Measurements from ENCODE around the gene VENTX. TPM values are rescaled to one million over a fixed set of nuclear protein-coding genes. Genes with fewer than 3 reads are reported as not detected.

The VENTX gene
- total and polyA plus RNA-seq, 10 of the 15 experiments (the other 5 are each of a cell fraction or from before 2014, with no cell fraction given) = 0.05 TPM; not detected in 9

DNA sequence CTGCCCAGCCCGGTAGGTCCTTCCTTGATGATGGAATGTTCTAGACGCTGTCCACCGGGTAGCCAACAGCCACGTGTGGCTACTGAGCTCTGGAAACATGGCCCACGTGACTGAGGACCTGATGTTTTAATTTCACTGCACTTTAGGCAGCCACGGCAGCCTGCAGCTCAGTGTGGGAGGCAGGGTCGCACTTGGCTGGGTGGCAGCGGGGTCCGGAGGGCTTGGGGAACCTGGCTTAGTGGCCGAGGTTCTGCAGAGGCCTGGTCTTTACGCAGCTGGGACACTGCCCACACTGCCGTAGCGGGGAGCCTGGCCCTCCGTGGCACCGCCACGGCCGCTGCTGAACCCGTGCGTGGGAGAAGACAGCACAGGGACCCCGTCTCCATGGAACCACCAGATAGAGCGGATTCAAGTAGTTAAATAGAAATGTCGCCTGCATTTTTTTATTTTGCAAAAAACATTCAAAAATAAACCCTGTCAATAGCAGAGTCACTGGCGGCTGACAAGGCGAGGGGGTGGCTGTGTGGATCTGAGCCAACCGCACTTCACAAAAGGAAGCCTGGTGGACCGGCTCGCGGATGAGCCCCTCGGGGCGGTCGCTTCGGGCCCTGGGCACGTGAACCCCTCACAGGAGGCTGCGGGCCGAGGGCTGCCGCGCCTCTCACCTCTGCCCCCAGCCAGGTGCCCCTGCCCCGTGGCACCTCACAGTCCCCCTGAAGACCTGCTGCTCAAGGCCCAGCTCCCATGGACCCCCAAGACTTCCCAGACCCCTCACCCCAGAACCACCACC, 33.2 kb upstream of the VENTX start (continued):
- no peak for TF ChIP-seq SRF (IDR thresholded peaks at IDR 0.05; ENCODE audit: low read depth in 2 of 2, low read length in 2 of 2)
- TF ChIP-seq IKZF1 (conservative IDR thresholded peaks at IDR 0.05) = no peak
- no peak for TF ChIP-seq ZSCAN29 (IDR thresholded peaks at IDR 0.05)
- TF ChIP-seq, protein P1, sequence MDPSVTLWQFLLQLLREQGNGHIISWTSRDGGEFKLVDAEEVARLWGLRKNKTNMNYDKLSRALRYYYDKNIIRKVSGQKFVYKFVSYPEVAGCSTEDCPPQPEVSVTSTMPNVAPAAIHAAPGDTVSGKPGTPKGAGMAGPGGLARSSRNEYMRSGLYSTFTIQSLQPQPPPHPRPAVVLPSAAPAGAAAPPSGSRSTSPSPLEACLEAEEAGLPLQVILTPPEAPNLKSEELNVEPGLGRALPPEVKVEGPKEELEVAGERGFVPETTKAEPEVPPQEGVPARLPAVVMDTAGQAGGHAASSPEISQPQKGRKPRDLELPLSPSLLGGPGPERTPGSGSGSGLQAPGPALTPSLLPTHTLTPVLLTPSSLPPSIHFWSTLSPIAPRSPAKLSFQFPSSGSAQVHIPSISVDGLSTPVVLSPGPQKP (IDR thresholded peaks at IDR 0.05; ENCODE audit: low read depth, low read length) = no peak

DNA sequence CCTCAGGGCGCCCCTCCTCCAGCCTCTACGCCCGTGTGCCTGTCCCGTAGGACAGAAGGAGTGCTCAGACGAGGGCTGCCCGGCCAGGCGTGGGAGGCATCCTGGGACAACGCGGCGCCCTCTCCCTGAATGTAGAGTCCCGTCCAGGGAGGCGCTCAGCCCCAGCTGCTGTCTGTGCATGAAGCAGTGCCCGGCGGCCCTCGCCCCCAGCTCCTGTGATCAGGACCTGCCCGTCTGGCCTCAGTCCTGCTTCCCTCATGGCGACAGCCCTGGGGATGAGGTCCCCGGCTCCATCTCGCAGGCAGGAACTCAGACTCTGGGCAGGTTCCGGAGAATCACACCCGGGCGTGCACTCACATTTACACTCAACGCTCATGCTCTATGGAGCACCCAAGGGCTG, 32.5 kb upstream of the VENTX start:
- intact Hi-C loops (cut with micrococcal nuclease; ENCODE audit: unreplicated experiment) (no loop called here), in situ Hi-C loops (cut with MboI) (no loop called here)
- no peaks in the 10 kb centered on the region for H3K36me3 ChIP-seq (ENCODE audit: control insufficient read depth in 2 of 2, insufficient read depth in 2 of 2, low read length in 1 of 2)
- no peak overlapping the region for H3K27ac ChIP-seq (ENCODE audit: control insufficient read depth, insufficient read depth)
- no TSS peak for BruUV-seq (replicated peaks)
- no peak for ATAC-seq
- H4K20me1 ChIP-seq (ENCODE audit: control insufficient read depth, insufficient read depth) = no peaks in the 10 kb centered on the region
- H3K9me3 ChIP-seq (replicated peaks; ENCODE audit: control insufficient read depth, insufficient read depth, low read length) = no peaks in the 10 kb centered on the region
- ChIA-PET RAD21 (ENCODE audit: unreplicated experiment) (no interaction called here), CTCF (no interaction called here), POLR2A (no interaction called here), SMC1A (ENCODE audit: uncharacterized antibody, unreplicated experiment) (no interaction called here)
- H3K79me2 ChIP-seq (ENCODE audit: control insufficient read depth, insufficient read depth, low read length) = no peaks in the 10 kb centered on the region
- no peak for FAIRE-seq
- no peak overlapping the region for H3K9ac ChIP-seq (ENCODE audit: control insufficient read depth, insufficient read depth, low read length)
- 63% methylated on average over 23 of the region's 23 CpGs for WGBS (ENCODE audit: insufficient coverage, insufficient replicate concordance, low lambda C conversion rate, missing lambda C conversion rate)
- H2AFZ ChIP-seq (ENCODE audit: control insufficient read depth, low read depth, low read length) = no peak overlapping the region
- H3K4me1 ChIP-seq (ENCODE audit: control insufficient read depth, insufficient read depth, low read length) = no peaks in the 10 kb centered on the region
- H3K4me2 ChIP-seq (ENCODE audit: control insufficient read depth, insufficient read depth) = no peak overlapping the region
- H3K4me3 ChIP-seq = no peak overlapping the region
- no peaks in the 10 kb centered on the region for H3K27me3 ChIP-seq (replicated peaks in 1 of 2; ENCODE audit: control insufficient read depth in 2 of 2, insufficient read depth in 2 of 2, low read length in 1 of 2)
- DNase-seq (ENCODE audit: low read depth, low spot score) = no peak
- TF ChIP-seq, protein P2, sequence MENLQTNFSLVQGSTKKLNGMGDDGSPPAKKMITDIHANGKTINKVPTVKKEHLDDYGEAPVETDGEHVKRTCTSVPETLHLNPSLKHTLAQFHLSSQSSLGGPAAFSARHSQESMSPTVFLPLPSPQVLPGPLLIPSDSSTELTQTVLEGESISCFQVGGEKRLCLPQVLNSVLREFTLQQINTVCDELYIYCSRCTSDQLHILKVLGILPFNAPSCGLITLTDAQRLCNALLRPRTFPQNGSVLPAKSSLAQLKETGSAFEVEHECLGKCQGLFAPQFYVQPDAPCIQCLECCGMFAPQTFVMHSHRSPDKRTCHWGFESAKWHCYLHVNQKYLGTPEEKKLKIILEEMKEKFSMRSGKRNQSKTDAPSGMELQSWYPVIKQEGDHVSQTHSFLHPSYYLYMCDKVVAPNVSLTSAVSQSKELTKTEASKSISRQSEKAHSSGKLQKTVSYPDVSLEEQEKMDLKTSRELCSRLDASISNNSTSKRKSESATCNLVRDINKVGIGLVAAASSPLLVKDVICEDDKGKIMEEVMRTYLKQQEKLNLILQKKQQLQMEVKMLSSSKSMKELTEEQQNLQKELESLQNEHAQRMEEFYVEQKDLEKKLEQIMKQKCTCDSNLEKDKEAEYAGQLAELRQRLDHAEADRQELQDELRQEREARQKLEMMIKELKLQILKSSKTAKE (IDR thresholded peaks at IDR 0.05; ENCODE audit: low read depth, poor library complexity, severe bottlenecking) = no peak
- no peak for TF ChIP-seq EZH2 (IDR thresholded peaks at IDR 0.05; ENCODE audit: borderline replicate concordance, control insufficient read depth, low read depth, low read length)
- TF ChIP-seq, protein P3, sequence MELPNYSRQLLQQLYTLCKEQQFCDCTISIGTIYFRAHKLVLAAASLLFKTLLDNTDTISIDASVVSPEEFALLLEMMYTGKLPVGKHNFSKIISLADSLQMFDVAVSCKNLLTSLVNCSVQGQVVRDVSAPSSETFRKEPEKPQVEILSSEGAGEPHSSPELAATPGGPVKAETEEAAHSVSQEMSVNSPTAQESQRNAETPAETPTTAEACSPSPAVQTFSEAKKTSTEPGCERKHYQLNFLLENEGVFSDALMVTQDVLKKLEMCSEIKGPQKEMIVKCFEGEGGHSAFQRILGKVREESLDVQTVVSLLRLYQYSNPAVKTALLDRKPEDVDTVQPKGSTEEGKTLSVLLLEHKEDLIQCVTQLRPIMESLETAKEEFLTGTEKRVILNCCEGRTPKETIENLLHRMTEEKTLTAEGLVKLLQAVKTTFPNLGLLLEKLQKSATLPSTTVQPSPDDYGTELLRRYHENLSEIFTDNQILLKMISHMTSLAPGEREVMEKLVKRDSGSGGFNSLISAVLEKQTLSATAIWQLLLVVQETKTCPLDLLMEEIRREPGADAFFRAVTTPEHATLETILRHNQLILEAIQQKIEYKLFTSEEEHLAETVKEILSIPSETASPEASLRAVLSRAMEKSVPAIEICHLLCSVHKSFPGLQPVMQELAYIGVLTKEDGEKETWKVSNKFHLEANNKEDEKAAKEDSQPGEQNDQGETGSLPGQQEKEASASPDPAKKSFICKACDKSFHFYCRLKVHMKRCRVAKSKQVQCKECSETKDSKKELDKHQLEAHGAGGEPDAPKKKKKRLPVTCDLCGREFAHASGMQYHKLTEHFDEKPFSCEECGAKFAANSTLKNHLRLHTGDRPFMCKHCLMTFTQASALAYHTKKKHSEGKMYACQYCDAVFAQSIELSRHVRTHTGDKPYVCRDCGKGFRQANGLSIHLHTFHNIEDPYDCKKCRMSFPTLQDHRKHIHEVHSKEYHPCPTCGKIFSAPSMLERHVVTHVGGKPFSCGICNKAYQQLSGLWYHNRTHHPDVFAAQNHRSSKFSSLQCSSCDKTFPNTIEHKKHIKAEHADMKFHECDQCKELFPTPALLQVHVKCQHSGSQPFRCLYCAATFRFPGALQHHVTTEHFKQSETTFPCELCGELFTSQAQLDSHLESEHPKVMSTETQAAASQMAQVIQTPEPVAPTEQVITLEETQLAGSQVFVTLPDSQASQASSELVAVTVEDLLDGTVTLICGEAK (IDR thresholded peaks at IDR 0.05; ENCODE audit: borderline replicate concordance) = no peak
- TF ChIP-seq, protein P4, sequence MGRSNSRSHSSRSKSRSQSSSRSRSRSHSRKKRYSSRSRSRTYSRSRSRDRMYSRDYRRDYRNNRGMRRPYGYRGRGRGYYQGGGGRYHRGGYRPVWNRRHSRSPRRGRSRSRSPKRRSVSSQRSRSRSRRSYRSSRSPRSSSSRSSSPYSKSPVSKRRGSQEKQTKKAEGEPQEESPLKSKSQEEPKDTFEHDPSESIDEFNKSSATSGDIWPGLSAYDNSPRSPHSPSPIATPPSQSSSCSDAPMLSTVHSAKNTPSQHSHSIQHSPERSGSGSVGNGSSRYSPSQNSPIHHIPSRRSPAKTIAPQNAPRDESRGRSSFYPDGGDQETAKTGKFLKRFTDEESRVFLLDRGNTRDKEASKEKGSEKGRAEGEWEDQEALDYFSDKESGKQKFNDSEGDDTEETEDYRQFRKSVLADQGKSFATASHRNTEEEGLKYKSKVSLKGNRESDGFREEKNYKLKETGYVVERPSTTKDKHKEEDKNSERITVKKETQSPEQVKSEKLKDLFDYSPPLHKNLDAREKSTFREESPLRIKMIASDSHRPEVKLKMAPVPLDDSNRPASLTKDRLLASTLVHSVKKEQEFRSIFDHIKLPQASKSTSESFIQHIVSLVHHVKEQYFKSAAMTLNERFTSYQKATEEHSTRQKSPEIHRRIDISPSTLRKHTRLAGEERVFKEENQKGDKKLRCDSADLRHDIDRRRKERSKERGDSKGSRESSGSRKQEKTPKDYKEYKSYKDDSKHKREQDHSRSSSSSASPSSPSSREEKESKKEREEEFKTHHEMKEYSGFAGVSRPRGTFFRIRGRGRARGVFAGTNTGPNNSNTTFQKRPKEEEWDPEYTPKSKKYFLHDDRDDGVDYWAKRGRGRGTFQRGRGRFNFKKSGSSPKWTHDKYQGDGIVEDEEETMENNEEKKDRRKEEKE (IDR thresholded peaks at IDR 0.05) = no peak
- no peak for TF ChIP-seq SUZ12 (IDR thresholded peaks at IDR 0.05; ENCODE audit: unreplicated experiment)
- no peak for TF ChIP-seq POU2F2 (IDR thresholded peaks at IDR 0.05; ENCODE audit: borderline replicate concordance, low read depth, low read length)
- no peak for TF ChIP-seq YBX1 (IDR thresholded peaks at IDR 0.05)
